Kidney epithelial cell (primary cell): Measurements from ENCODE around the gene HMOX2. TPM values are rescaled to one million over a fixed set of nuclear protein-coding genes. Genes with fewer than 3 reads are reported as not detected.
A peak's percentile ranks its signal among the peaks of the same experiment; 100 is the strongest.

ENCODE experiments used
- DNase-seq: peaks from one replicate; pipeline ENCODE4 v3.0.0-alpha.2; 2010; ENCODE audit warnings: low read depth
- H3K27me3 ChIP-seq: 2 replicates; pipeline ENCODE4 v1.6.0; 2011; ENCODE audit warnings: low read length; ENCODE audit not compliant: control insufficient read depth, insufficient read depth
- H3K36me3 ChIP-seq: 2 replicates; pipeline ENCODE4 v1.5.1; 2011; ENCODE audit warnings: low read length; ENCODE audit not compliant: control insufficient read depth, insufficient read depth
- H3K4me3 ChIP-seq: 2 replicates; pipeline ENCODE4 v1.5.1; 2011; ENCODE audit warnings: low read depth, mild to moderate bottlenecking, control low read depth, low read length
- total RNA-seq: library from RNA; depleted of rRNA; stranded (reverse); fragments of >200 nt; gene quantifications from 2 replicates; pipeline ENCODE4 v1.2.3, GENCODE V29; 2015
- TF ChIP-seq, protein P1 (sequence below): IDR thresholded peaks from 2 replicates; pipeline ENCODE4 v1.5.1; 2011; ENCODE audit warnings: mild to moderate bottlenecking, moderate library complexity, low read length, control low read depth, inconsistent platforms; ENCODE audit not compliant: insufficient read depth, poor library complexity, severe bottlenecking

HMOX2 gene
- total RNA-seq, 1 donor from 2014 or later: 64.4 TPM

DNA sequence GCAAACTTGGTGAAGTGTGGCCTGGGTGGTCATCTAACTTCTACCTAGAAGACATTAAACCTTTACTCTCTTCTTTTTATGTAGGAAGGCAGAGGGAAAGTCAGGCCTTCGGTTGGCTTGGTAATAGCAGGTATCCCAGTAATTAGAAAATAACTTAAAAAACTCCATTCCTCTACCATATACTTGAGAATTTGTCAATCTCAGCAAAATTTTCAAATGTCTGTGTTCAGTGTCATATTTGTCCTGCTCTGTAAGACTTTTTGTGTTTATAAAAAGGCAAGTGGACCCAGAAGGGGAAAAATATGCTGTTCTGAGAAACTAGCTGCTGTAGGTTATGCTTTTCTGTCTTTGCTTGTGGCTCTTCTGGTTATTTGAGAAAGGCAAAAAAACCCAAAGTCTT, 5.8 kb downstream of the HMOX2 start:
- TF ChIP-seq, protein P1, sequence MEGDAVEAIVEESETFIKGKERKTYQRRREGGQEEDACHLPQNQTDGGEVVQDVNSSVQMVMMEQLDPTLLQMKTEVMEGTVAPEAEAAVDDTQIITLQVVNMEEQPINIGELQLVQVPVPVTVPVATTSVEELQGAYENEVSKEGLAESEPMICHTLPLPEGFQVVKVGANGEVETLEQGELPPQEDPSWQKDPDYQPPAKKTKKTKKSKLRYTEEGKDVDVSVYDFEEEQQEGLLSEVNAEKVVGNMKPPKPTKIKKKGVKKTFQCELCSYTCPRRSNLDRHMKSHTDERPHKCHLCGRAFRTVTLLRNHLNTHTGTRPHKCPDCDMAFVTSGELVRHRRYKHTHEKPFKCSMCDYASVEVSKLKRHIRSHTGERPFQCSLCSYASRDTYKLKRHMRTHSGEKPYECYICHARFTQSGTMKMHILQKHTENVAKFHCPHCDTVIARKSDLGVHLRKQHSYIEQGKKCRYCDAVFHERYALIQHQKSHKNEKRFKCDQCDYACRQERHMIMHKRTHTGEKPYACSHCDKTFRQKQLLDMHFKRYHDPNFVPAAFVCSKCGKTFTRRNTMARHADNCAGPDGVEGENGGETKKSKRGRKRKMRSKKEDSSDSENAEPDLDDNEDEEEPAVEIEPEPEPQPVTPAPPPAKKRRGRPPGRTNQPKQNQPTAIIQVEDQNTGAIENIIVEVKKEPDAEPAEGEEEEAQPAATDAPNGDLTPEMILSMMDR: no peak
- DNase-seq: no peak
- H3K4me3 ChIP-seq: no peak overlapping the region
- no peaks in the 10 kb centered on the region for H3K27me3 ChIP-seq
- no peaks in the 10 kb centered on the region for H3K36me3 ChIP-seq

DNA sequence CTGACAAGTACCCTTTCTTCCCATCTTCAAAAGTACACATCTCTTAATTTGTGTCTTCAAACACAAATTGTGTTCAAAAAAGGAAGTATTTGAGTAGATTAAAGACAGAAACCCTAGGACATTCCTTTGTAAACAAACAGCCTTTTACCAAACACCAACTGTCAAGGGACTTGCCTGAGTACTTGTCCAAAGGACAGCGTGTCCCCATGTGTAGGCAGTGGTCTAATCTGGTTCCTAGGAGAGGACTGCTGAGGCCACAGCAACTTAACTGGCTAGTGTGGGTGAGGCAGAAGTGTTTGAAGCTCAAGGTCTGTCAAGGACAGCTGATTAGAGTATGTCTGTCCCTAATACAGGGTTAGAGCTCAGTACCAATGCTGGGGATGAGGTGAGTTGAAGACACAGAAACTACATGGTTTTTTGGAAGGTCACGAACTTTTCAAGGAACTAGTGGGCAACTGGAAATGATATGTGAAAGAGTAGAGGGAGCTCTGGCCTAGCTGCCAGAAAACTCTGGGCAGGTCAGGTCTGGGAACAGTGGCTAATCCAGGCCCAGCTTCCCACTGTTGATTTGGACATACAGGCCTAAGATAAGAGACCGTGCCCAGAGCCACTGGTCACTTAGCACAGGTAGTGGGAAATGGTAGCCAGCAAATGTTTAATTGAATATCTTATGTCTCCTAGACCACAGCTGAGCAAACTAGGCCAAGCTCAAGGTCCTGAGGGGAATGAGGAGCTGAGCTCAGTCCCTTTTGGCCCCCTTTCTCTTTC, 10.1 kb downstream of the HMOX2 start:
- TF ChIP-seq, protein P1: no peak
- H3K4me3 ChIP-seq: no peak overlapping the region
- no peaks in the 10 kb centered on the region for H3K27me3 ChIP-seq
- DNase-seq: no peak
- no peaks in the 10 kb centered on the region for H3K36me3 ChIP-seq

DNA sequence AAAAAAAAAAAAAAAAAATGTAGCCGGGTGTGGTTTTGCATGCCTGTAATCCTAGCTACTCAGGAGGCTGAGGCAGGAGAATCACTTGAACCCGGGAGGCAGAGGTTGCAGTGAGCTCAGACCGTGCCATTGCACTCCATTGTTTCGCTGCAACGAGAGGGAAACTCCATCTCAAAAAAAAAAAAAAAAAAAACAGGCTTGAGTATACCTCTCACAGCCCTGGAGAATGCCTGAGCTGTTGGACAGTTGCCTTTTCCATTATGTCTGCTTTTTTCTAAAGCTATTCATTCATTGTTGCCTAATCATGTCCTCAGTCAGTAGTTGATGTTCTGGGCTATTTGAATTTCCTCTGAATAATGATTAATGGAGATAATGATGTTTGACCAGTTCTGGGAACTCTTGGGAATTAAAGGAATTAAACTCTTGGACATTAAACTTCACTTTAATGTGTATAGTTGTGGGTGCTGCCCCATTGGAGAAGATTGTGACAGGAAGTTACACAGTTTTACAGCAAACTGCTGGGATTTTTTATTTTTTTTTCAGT, 11.8 kb downstream of the HMOX2 start:
- H3K4me3 ChIP-seq: no peak overlapping the region
- H3K27me3 ChIP-seq: no peaks in the 10 kb centered on the region
- peak; percentile 61 for DNase-seq
- H3K36me3 ChIP-seq: no peaks in the 10 kb centered on the region
- TF ChIP-seq, protein P1: no peak

DNA sequence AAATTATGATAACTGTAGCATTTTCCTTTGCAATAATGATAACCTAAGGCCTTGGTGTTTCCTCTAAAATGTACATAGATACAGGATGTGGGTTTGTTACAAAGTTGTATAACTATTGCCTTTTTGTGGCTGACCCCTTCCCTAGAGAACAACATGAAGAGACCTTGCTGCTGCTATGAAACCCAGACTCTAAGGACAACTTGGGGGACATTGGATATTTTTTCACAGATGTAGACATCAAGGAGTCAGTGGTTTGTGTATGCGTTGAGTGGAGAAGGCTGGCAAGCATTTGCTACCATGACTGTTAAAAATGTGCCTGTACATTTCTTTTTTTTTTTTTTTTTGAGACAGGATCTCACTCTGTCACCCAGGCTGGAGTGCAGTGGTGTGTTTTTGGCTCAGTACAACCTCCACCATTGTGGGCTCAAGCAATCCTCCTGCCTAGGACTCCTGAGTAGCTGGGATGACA, 12.3 kb downstream of the HMOX2 start:
- TF ChIP-seq, protein P1: no peak
- Histone ChIP-seq H3K27me3 (no peaks in the 10 kb centered on the region), H3K36me3 (no peaks in the 10 kb centered on the region), H3K4me3 (no peak overlapping the region)
- DNase-seq: no peak

DNA sequence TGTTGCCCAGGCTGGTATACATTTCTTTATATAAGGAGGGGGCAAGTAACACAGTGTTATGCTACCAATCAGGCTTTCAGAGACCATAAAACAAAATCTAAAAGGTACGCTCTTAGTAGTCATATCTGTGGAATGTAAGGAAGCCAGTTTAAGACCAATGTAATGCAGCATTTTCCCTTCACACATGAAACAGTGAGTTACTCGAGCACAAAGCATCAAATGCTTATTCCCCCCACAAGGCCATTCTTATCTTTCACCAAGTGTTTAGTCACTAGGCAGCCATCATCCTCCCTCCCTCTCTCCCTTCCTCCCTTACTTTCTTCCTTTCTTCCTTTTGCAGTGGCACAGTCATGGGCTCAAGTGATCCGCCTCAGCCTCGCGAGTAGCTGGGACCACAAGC, 12.8 kb downstream of the HMOX2 start:
- H3K4me3 ChIP-seq: no peak overlapping the region
- peak; percentile 74 for DNase-seq
- H3K36me3 ChIP-seq: no peaks in the 10 kb centered on the region
- TF ChIP-seq, protein P1: no peak
- H3K27me3 ChIP-seq: no peaks in the 10 kb centered on the region
